HG02970 (cell line): ENCODE data around the gene ZBTB8B.
"Not testable (repeated sequence)": the region's sequence is repeated elsewhere in the genome, so short reads cannot be mapped to it uniquely, and the experiment has no call there.

ENCODE experiments used
- ATAC-seq: cut with Tn5 transposase; IDR thresholded peaks from one replicate; pipeline ENCODE4 v1.9.1; 2021; ENCODE audit warnings: mild to moderate bottlenecking, moderate library complexity, moderate number of reproducible peaks; ENCODE audit not compliant: unreplicated experiment, low FRiP score

The ZBTB8B gene

GRCh38 chr1:32464716-32465577 lies at the start of gene ZBTB8B:
TSS of gene ZBTB8B (plus strand) at chr1:32465072. CDS start at chr1:32470625, 5,553 bp downstream.
- no peak for ATAC-seq

- ATAC-seq = no peak
These were observed 43.1 kb upstream of the ZBTB8B start for GRCh38 chr1:32421775-32422174.

GRCh38 chr1:32426489-32427255 lies 38.2 kb upstream of the ZBTB8B start:
- no peak for ATAC-seq

GRCh38 chr1:32427264-32427963 lies 37.5 kb upstream of the ZBTB8B start:
- ATAC-seq = no peak

GRCh38 chr1:32431736-32432400 lies 33.0 kb upstream of the ZBTB8B start:
- ATAC-seq = no peak

- ATAC-seq = no peak
These were observed 26.7 kb upstream of the ZBTB8B start for GRCh38 chr1:32438136-32438535.

- ATAC-seq = not testable (repeated sequence)
These were observed 26.1 kb upstream of the ZBTB8B start for GRCh38 chr1:32438777-32439176.

GRCh38 chr1:32441467-32441866 lies 23.4 kb upstream of the ZBTB8B start:
- ATAC-seq = not testable (repeated sequence)

- no peak for ATAC-seq
These were observed 17.2 kb upstream of the ZBTB8B start for GRCh38 chr1:32447469-32448185.

- not testable (repeated sequence) for ATAC-seq
These were observed 16.6 kb upstream of the ZBTB8B start for GRCh38 chr1:32448186-32448772.

- ATAC-seq = no peak
These were observed 16.0 kb upstream of the ZBTB8B start for GRCh38 chr1:32448773-32449456.

GRCh38 chr1:32449457-32449831 lies 15.4 kb upstream of the ZBTB8B start:
- ATAC-seq = not testable (repeated sequence)

- ATAC-seq = no peak
These were observed 10.1 kb upstream of the ZBTB8B start for GRCh38 chr1:32454726-32455125.

- ATAC-seq = no peak
These were observed 8.9 kb upstream of the ZBTB8B start for GRCh38 chr1:32455958-32456357.

GRCh38 chr1:32458798-32459197 lies 6.1 kb upstream of the ZBTB8B start:
- not testable (repeated sequence) for ATAC-seq

- not testable (repeated sequence) for ATAC-seq
These were observed 1.9 kb upstream of the ZBTB8B start for GRCh38 chr1:32462977-32463376.

- ATAC-seq = no peak
These were observed 619 bp upstream of the ZBTB8B start for GRCh38 chr1:32464191-32464715.

GRCh38 chr1:32465578-32465933 lies 684 bp downstream of the ZBTB8B start:
- ATAC-seq = no peak

GRCh38 chr1:32466761-32467160 lies 1.9 kb downstream of the ZBTB8B start:
- no peak for ATAC-seq
